PC-3 (cell line): Measurements from ENCODE around the gene APPBP2. TPM values are rescaled to one million over a fixed set of nuclear protein-coding genes. Genes with fewer than 3 reads are reported as not detected.

ENCODE experiments used
- ATAC-seq: fragments of 200-7000 bp; cut with Tn5 transposase; 2 replicates; pipeline ENCODE4 v1.9.1; 2020; ENCODE audit warnings: mild to moderate bottlenecking, moderate library complexity
- BruUV-seq: library from RNA; stranded (reverse); fragments of 400-500 nt; replicated peaks from 2 replicates; lab custom pipeline; 2021; lab: Mats Ljungman, UMichigan
- CTCF ChIA-PET: fragments of 300-600 bp; sonication (Branson Sonifier 250); formaldehyde crosslinking; loops from one replicate; lab custom pipeline; 2022; ENCODE audit warnings: antibody characterized with exemption; lab: Charles Lee
- POLR2A ChIA-PET: fragments of 300-600 bp; sonication (Branson Sonifier 250); formaldehyde crosslinking; loops from one replicate; lab custom pipeline; 2022; ENCODE audit warnings: antibody characterized with exemption; ENCODE audit not compliant: unreplicated experiment; lab: Charles Lee
- DNase-seq: peaks from one replicate; pipeline ENCODE4 v3.0.0-alpha.2; 2015
- H2AFZ ChIP-seq: fragments of 300-600 bp; sonication (generic); 2 replicates; pipeline ENCODE4 v1.6.0; 2016; ENCODE audit warnings: antibody characterized with exemption, low read length
- H3F3A ChIP-seq: fragments of 300-600 bp; sonication (generic); one replicate; pipeline ENCODE4 v1.6.0; 2017; ENCODE audit warnings: antibody characterized with exemption, low read length, control low read depth, mild to moderate bottlenecking; ENCODE audit not compliant: unreplicated experiment
- H3K27ac ChIP-seq: fragments of 300-600 bp; sonication (generic); 2 replicates; pipeline ENCODE4 v1.5.1; 2016; ENCODE audit warnings: mild to moderate bottlenecking, low read length
- H3K27me3 ChIP-seq: fragments of 300-600 bp; sonication (generic); 2 replicates; pipeline ENCODE4 v1.6.1; 2016; ENCODE audit warnings: low read length, mixed read lengths
- H3K36me3 ChIP-seq: fragments of 300-600 bp; sonication (generic); 2 replicates; pipeline ENCODE4 v1.6.1; 2016; ENCODE audit warnings: low read depth, mixed run types, low read length, mixed read lengths
- H3K4me1 ChIP-seq: fragments of 300-600 bp; sonication (generic); 2 replicates; pipeline ENCODE4 v1.5.1; 2016; ENCODE audit warnings: low read length; ENCODE audit not compliant: insufficient read depth
- H3K4me2 ChIP-seq: fragments of 300-600 bp; sonication (generic); 2 replicates; pipeline ENCODE4 v1.6.0; 2016; ENCODE audit warnings: low read length
- H3K4me3 ChIP-seq: fragments of 300-600 bp; sonication (generic); 2 replicates; pipeline ENCODE4 v1.5.1; 2016; ENCODE audit warnings: mild to moderate bottlenecking, low read length, mixed read lengths
- H3K79me2 ChIP-seq: fragments of 300-600 bp; sonication (generic); 2 replicates; pipeline ENCODE4 v1.6.1; 2017; ENCODE audit warnings: low read length, mixed read lengths
- H3K9ac ChIP-seq: fragments of 300-600 bp; sonication (generic); 2 replicates; pipeline ENCODE4 v1.6.0; 2016; ENCODE audit warnings: mild to moderate bottlenecking, low read length
- H3K9me2 ChIP-seq: fragments of 300-600 bp; sonication (generic); replicated peaks from 2 replicates; pipeline ENCODE4 v1.6.1; 2016; ENCODE audit warnings: mixed run types, low read length, mixed read lengths
- H3K9me3 ChIP-seq: fragments of 300-600 bp; sonication (generic); 2 replicates; pipeline ENCODE4 v1.6.1; 2016; ENCODE audit warnings: low read length, mixed read lengths
- H4K20me1 ChIP-seq: fragments of 300-600 bp; sonication (generic); 2 replicates; pipeline ENCODE4 v1.6.1; 2016; ENCODE audit warnings: low read length, mixed read lengths
- CTCF ChIP-seq: fragments of 300-600 bp; sonication (generic); conservative IDR thresholded peaks from 2 replicates; pipeline ENCODE4 v1.5.1; 2017; ENCODE audit warnings: antibody characterized with exemption, low read depth, mild to moderate bottlenecking, low read length
- EZH2 ChIP-seq: fragments of 300-600 bp; sonication (generic); IDR thresholded peaks from one replicate; pipeline ENCODE4 v1.6.1; 2017; ENCODE audit warnings: antibody characterized with exemption, mild to moderate bottlenecking, low read length; ENCODE audit not compliant: unreplicated experiment
- EZH2phosphoT487 ChIP-seq: fragments of 300-600 bp; sonication (generic); IDR thresholded peaks from 2 replicates; pipeline ENCODE4 v1.6.1; 2018; ENCODE audit warnings: mild to moderate bottlenecking, antibody characterized with exemption, low read length, borderline replicate concordance
- intact Hi-C: fragments of 100-400 bp; cut with micrococcal nuclease; formaldehyde crosslinking; loops from 2 replicates; pipeline ENCODE4 v1.9.0; 2023
- total RNA-seq: library from RNA; depleted of rRNA; stranded (reverse); fragments of >200 nt; gene quantifications from 2 replicates; pipeline ENCODE4 v1.2.3, GENCODE V29; 2014

The APPBP2 gene
- total RNA-seq, 1 experiment from 2014 or later = 17.1 TPM

- Histone ChIP-seq H3K27ac (peak overlapping the region; percentile 82), H3K9me3 (no peaks in the 10 kb centered on the region), H3K36me3 (no peaks in the 10 kb centered on the region), H3K4me2 (peak overlapping the region; percentile 36), H3K9me2 (no peaks in the 10 kb centered on the region), H3K4me1 (peaks cover 16% of the 10 kb centered on the region), H3K79me2 (peaks cover 93% of the 10 kb centered on the region), H2AFZ (no peak overlapping the region), H3F3A (no peaks in the 10 kb centered on the region), H3K9ac (peak overlapping the region; percentile 27), H4K20me1 (no peaks in the 10 kb centered on the region), H3K4me3 (no peak overlapping the region), H3K27me3 (no peaks in the 10 kb centered on the region)
- intact Hi-C loops = no loop called here
- ChIA-PET CTCF (no interaction called here), POLR2A (interaction anchor here (0.6 kb wide), 2 partner anchors 202 to 653 kb away, joined by 3 to 4 read pairs; no protein-coding TSS in a partner anchor)
- TF ChIP-seq EZH2phosphoT487 (no peak), EZH2 (no peak), CTCF (no peak)
- DNase-seq (peak; percentile 90), ATAC-seq (peak; percentile 94)
- no TSS peak for BruUV-seq
Measured at GRCh38 chr17:60506312-60506711, 19.7 kb downstream of the APPBP2 start.

GRCh38 chr17:60502145-60502544 is 23.9 kb downstream of the APPBP2 start:
- BruUV-seq = no TSS peak
- intact Hi-C loops = no loop called here
- no peak for TF ChIP-seq EZH2phosphoT487
- no peak for TF ChIP-seq EZH2
- no peak for TF ChIP-seq CTCF
- Histone ChIP-seq H3K4me2 (no peak overlapping the region), H3K9ac (no peak overlapping the region), H3K36me3 (peaks cover 7% of the 10 kb centered on the region), H3K9me2 (no peaks in the 10 kb centered on the region), H3K4me3 (no peak overlapping the region), H2AFZ (no peak overlapping the region), H3K79me2 (peaks cover 61% of the 10 kb centered on the region), H3K9me3 (no peaks in the 10 kb centered on the region), H3K27ac (no peak overlapping the region), H3F3A (no peaks in the 10 kb centered on the region), H3K4me1 (peaks cover 15% of the 10 kb centered on the region), H3K27me3 (no peaks in the 10 kb centered on the region), H4K20me1 (no peaks in the 10 kb centered on the region)
- POLR2A ChIA-PET = no interaction called here
- no peak for DNase-seq
- no peak for ATAC-seq
- CTCF ChIA-PET = no interaction called here

GRCh38 chr17:60501589-60501988 is 24.5 kb downstream of the APPBP2 start:
- no peak for TF ChIP-seq EZH2
- TF ChIP-seq EZH2phosphoT487 = no peak
- TF ChIP-seq CTCF = no peak
- Histone ChIP-seq H3K9me2 (no peaks in the 10 kb centered on the region), H4K20me1 (no peaks in the 10 kb centered on the region), H3K9ac (no peak overlapping the region), H3K9me3 (no peaks in the 10 kb centered on the region), H3K4me3 (no peak overlapping the region), H3K4me2 (no peak overlapping the region), H3K79me2 (peaks cover 57% of the 10 kb centered on the region), H3K36me3 (peaks cover 11% of the 10 kb centered on the region), H3F3A (no peaks in the 10 kb centered on the region), H3K27ac (no peak overlapping the region), H2AFZ (no peak overlapping the region), H3K4me1 (peaks cover 10% of the 10 kb centered on the region), H3K27me3 (no peaks in the 10 kb centered on the region)
- ATAC-seq = no peak
- intact Hi-C loops = no loop called here
- POLR2A ChIA-PET = no interaction called here
- DNase-seq = no peak
- CTCF ChIA-PET = interaction anchor here (0.6 kb wide), 1 partner anchor 89 kb away, joined by 3 read pairs; no protein-coding TSS in a partner anchor
- no TSS peak for BruUV-seq
